CD14-positive monocyte (primary cell): Measurements from ENCODE around the gene CRTC1. TPM values are rescaled to one million over a fixed set of nuclear protein-coding genes. Genes with fewer than 3 reads are reported as not detected.

Source experiments
- DNase-seq, 3 donors: peaks; one replicate each; pipeline ENCODE4 v3.0.0-alpha.2; 2011 to 2022
- H2AFZ ChIP-seq: 2 replicates; pipeline ENCODE4 v1.6.0; 2012; ENCODE audit warnings: mild to moderate bottlenecking, low read depth, low read length, inconsistent platforms; ENCODE audit not compliant: insufficient read depth, poor library complexity, severe bottlenecking
- H3K27ac ChIP-seq, 2 donors: 1 replicate in 1 of 2; 2 replicates in 1 of 2; pipeline ENCODE4 v1.5.1; 2012 to 2013; ENCODE audit warnings: low read length in 2 of 2, control low read depth in 1 of 2, inconsistent platforms in 1 of 2, low read depth in 1 of 2, mild to moderate bottlenecking in 1 of 2
- H3K27me3 ChIP-seq, 2 donors: one replicate each; pipeline versions ENCODE4 v1.6.0 to v1.6.1; 2011 to 2013; ENCODE audit warnings: low read length in 2 of 2; ENCODE audit not compliant: control insufficient read depth in 2 of 2, insufficient read depth in 2 of 2
- H3K36me3 ChIP-seq, 2 donors: replicated peaks in 1 of 2; 1 replicate in 1 of 2; 2 replicates in 1 of 2; pipeline versions ENCODE4 v1.5.1 to v1.6.1; 2012 to 2013; ENCODE audit warnings: low read length in 2 of 2, control low read depth in 1 of 2, inconsistent platforms in 1 of 2, mild to moderate bottlenecking in 1 of 2; ENCODE audit not compliant: insufficient read depth in 2 of 2, control insufficient read depth in 1 of 2
- H3K4me1 ChIP-seq, 2 donors: 1 replicate in 1 of 2; 2 replicates in 1 of 2; pipeline versions ENCODE4 v1.5.1 to v1.6.1; 2012 to 2013; ENCODE audit warnings: low read length in 2 of 2, control low read depth in 1 of 2, inconsistent platforms in 1 of 2, mild to moderate bottlenecking in 1 of 2, moderate library complexity in 1 of 2; ENCODE audit not compliant: insufficient read depth in 2 of 2, control insufficient read depth in 1 of 2
- H3K4me2 ChIP-seq: replicated peaks from 2 replicates; pipeline ENCODE3; 2012; ENCODE audit warnings: low read length, moderate library complexity, mild to moderate bottlenecking; ENCODE audit not compliant: poor library complexity, severe bottlenecking; ENCODE audit errors: extremely low read depth
- H3K4me3 ChIP-seq, 3 experiments: fragments of 200-600 bp in 1 of 3; sonication (generic) in 1 of 3; replicated peaks in 1 of 3; 1 replicate in 2 of 3; 2 replicates in 1 of 3; pipeline ENCODE4 v1.5.1; 2011 to 2013; ENCODE audit warnings: low read length in 3 of 3, mild to moderate bottlenecking in 3 of 3, control low read depth in 2 of 3, low read depth in 2 of 3, inconsistent platforms in 1 of 3, moderate library complexity in 1 of 3
- H3K79me2 ChIP-seq: 2 replicates; pipeline ENCODE4 v1.6.0; 2012; ENCODE audit warnings: mild to moderate bottlenecking, control low read depth, inconsistent platforms, low read length, moderate library complexity; ENCODE audit not compliant: insufficient read depth
- H3K9ac ChIP-seq: 2 replicates; pipeline ENCODE4 v1.6.0; 2017; ENCODE audit warnings: low read length, mild to moderate bottlenecking; ENCODE audit not compliant: insufficient read depth, poor library complexity, severe bottlenecking
- H3K9me3 ChIP-seq, 2 donors: replicated peaks in 1 of 2; 1 replicate in 1 of 2; 2 replicates in 1 of 2; pipeline versions ENCODE4 v1.5.1 to v1.6.1; 2012 to 2013; ENCODE audit warnings: low read length in 2 of 2, control low read depth in 1 of 2; ENCODE audit not compliant: control insufficient read depth in 1 of 2, insufficient read depth in 1 of 2
- H4K20me1 ChIP-seq: 2 replicates; pipeline ENCODE4 v1.6.0; 2012; ENCODE audit warnings: mild to moderate bottlenecking, low read length, control low read depth, moderate library complexity; ENCODE audit not compliant: insufficient read depth
- H3K27ac Mint-ChIP-seq, 7 donors: one replicate each; pipeline ENCODE4 v1.8.0; 2020; ENCODE audit warnings: mild to moderate bottlenecking in 7 of 7, mixed read lengths in 7 of 7, moderate library complexity in 6 of 7, inconsistent platforms in 2 of 7
- H3K27me3 Mint-ChIP-seq, 3 donors: one replicate each; pipeline ENCODE4 v1.8.0; 2021 to 2022; ENCODE audit warnings: low read depth in 3 of 3, mild to moderate bottlenecking in 3 of 3, mixed read lengths in 3 of 3, moderate library complexity in 3 of 3, inconsistent platforms in 1 of 3
- H3K36me3 Mint-ChIP-seq, 2 donors: one replicate each; pipeline ENCODE4 v1.8.0; 2020; ENCODE audit warnings: mixed read lengths in 2 of 2, inconsistent platforms in 1 of 2, mild to moderate bottlenecking in 1 of 2
- H3K4me1 Mint-ChIP-seq: one replicate; pipeline ENCODE4 v1.8.0; 2020; ENCODE audit warnings: mild to moderate bottlenecking, mixed read lengths
- H3K4me3 Mint-ChIP-seq, 2 donors: one replicate each; pipeline ENCODE4 v1.8.0; 2020; ENCODE audit warnings: mild to moderate bottlenecking in 2 of 2, mixed read lengths in 2 of 2, moderate library complexity in 1 of 2
- H3K9me3 Mint-ChIP-seq, 7 donors: one replicate each; pipeline ENCODE4 v1.8.0; 2020 to 2022; ENCODE audit warnings: mixed read lengths in 7 of 7, mild to moderate bottlenecking in 6 of 7, moderate library complexity in 6 of 7, inconsistent platforms in 2 of 7
- CTCF ChIP-seq: fragments of 200-600 bp; IDR thresholded peaks from one replicate; pipeline ENCODE4 v1.8.0; 2022; ENCODE audit warnings: antibody characterized with exemption, mild to moderate bottlenecking
- WGBS: methylation state at CpG from one replicate; pipeline ENCODE4 v1.1.5; 2013; ENCODE audit warnings: missing lambda C conversion rate; ENCODE audit not compliant: insufficient coverage; 5-methylcytosine and 5-hydroxymethylcytosine counted together
- intact Hi-C, 2 donors: fragments of 100-400 bp; cut with micrococcal nuclease; formaldehyde crosslinking; loops; one replicate each; pipeline versions ENCODE4 v1.15.0 to v1.15.1; 2023
- polyA plus RNA-seq, 3 donors: library from polyadenylated mRNA; depleted of rRNA in 1 of 3; unstranded in 2 of 3; stranded (reverse) in 1 of 3; fragments of 300-500 nt in 2 of 3; fragments of >200 nt in 1 of 3; fragmentation: Illumina TruSeq in 2 of 3; gene quantifications; 1 replicate in 2 of 3; 2 replicates in 1 of 3; pipeline ENCODE4 v1.2.3, GENCODE V29; 2012 to 2021

CRTC1 gene
- polyA plus RNA-seq, 3 donors = 0.28 to 9.2 (median 0.55) TPM

- peaks cover 0 to 18% of the 10 kb centered on the region in 2 donors for H3K9me3 ChIP-seq
- Mint-ChIP-seq H3K4me3 (peak within 1 kb of the TSS; percentile 64 to 96), H3K4me1 (peaks cover 42% of the 10 kb centered on the region), H3K27ac (peak within 1 kb of the TSS in 1 of 7 donors; percentile 11), H3K27me3 (peaks cover 92 to 98% (median 94%) of the 10 kb centered on the region in 3 donors), H3K36me3 (peaks cover 11 to 14% of the 10 kb centered on the region in 2 donors), H3K9me3 (peaks cover 3 to 49% (median 26%) of the 10 kb centered on the region in 7 donors)
- peaks cover 19 to 44% of the 10 kb centered on the region in 2 donors for H3K4me1 ChIP-seq
- H3K9ac ChIP-seq = no peak within 1 kb of the TSS
- WGBS = 2% methylated on average over 52 of the region's 61 CpGs
- peak within 1 kb of the TSS; percentile 6 for H2AFZ ChIP-seq
- no peaks in the 10 kb centered on the region for H4K20me1 ChIP-seq
- no peak within 1 kb of the TSS for H3K27ac ChIP-seq
- H3K79me2 ChIP-seq = no peaks in the 10 kb centered on the region
- no peak for TF ChIP-seq CTCF
- H3K4me2 ChIP-seq = peak within 1 kb of the TSS; percentile 53
- no peak for DNase-seq
- H3K36me3 ChIP-seq = no peaks in the 10 kb centered on the region
- H3K4me3 ChIP-seq = peak within 1 kb of the TSS in 1 of 3 experiments; percentile 48
- intact Hi-C loops = no loop called here
- H3K27me3 ChIP-seq = peaks cover 47 to 92% of the 10 kb centered on the region in 2 donors
Measured at GRCh38 chr19:18790566-18791314, 107.3 kb downstream of the CRTC1 start, which contains the start of gene COMP. Gene COMP, minus strand, starts transcription at chr19:18791305. Its CDS starts 36 bp downstream, at chr19:18791269.

DNA sequence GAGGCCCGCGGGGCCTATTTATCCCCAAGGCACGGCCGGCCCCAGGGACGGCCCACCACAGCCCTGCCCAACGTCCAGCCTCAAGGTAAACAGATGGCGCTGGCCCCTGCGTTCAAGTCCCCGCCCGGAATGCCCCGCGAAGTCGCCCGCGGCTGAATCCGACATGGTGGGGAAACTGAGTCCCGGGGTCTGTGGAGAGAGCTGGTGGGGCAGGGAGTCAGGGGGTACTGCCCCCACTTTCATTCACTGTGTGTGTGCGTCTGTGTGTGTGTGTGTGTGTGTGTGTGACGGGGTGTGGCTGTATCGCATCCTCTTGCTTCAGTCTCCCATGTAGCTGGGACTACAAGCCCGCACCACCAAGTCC, 107.8 kb downstream of the CRTC1 start:
- H3K9me3 Mint-ChIP-seq = peaks cover 3 to 46% (median 26%) of the 10 kb centered on the region in 7 donors
- no peaks in the 10 kb centered on the region for H3K79me2 ChIP-seq
- H3K27ac ChIP-seq = no peak overlapping the region
- peaks cover 19 to 40% of the 10 kb centered on the region in 2 donors for H3K4me1 ChIP-seq
- no peaks in the 10 kb centered on the region for H4K20me1 ChIP-seq
- peaks cover 36% of the 10 kb centered on the region for H3K4me1 Mint-ChIP-seq
- H3K27me3 Mint-ChIP-seq = peaks cover 93 to 98% (median 94%) of the 10 kb centered on the region in 3 donors
- no peak overlapping the region for H3K4me3 ChIP-seq
- 21% methylated on average over 11 of the region's 21 CpGs for WGBS
- intact Hi-C loops = no loop called here
- peaks cover 0 to 18% of the 10 kb centered on the region in 2 donors for H3K9me3 ChIP-seq
- no peaks in the 10 kb centered on the region for H3K36me3 ChIP-seq
- no peak for TF ChIP-seq CTCF
- no peak overlapping the region for H3K9ac ChIP-seq
- no peak overlapping the region for H2AFZ ChIP-seq
- DNase-seq = no peak
- H3K27me3 ChIP-seq = peaks cover 48 to 92% of the 10 kb centered on the region in 2 donors
- no peak overlapping the region for H3K27ac Mint-ChIP-seq
- H3K4me2 ChIP-seq = no peak overlapping the region
- peak overlapping the region in 1 of 2 donors; percentile 96 for H3K4me3 Mint-ChIP-seq
- H3K36me3 Mint-ChIP-seq = peaks cover 11 to 14% of the 10 kb centered on the region in 2 donors
